ENCODE results near the gene CASP2. TPM values are rescaled to one million over a fixed set of nuclear protein-coding genes. Genes with fewer than 3 reads are reported as not detected.

Gene CASP2
- polyA plus RNA-seq, 1 of the 3 experiments (the other 2 are of a cell fraction), result 19.7 TPM

Small RNAs within 50 kb of the gene (small RNA-seq; reads per million reads assigned to genes)
- gene RN7SL481P (0 to 0.11 (median 0) reads per million in 7 experiments), gene RN7SL535P (0 reads per million in 7 experiments)

Other genes with a start within 250 kb of the CASP2 start
- gene OR6V1, start 236.0 kb upstream of the CASP2 start, polyA plus RNA-seq (2012; rRNA removed), result not detected in 2 replicates
- gene PIP, start 156.3 kb upstream of the CASP2 start, polyA plus RNA-seq (2012; rRNA removed), result not detected in 2 replicates
- not detected in 2 replicates for gene TAS2R39, start 104.9 kb upstream of the CASP2 start, polyA plus RNA-seq (2012; rRNA removed)
- not detected in 2 replicates for gene TAS2R40, start 66.3 kb upstream of the CASP2 start, polyA plus RNA-seq (2012; rRNA removed)
- gene GSTK1, start 24.9 kb upstream of the CASP2 start, polyA plus RNA-seq (2012; rRNA removed), result 299 and 354 TPM in 2 replicates
- gene TMEM139, start 3.4 kb upstream of the CASP2 start, polyA plus RNA-seq (2012; rRNA removed), result 0.05 and 0.19 TPM in 2 replicates
- 0.10 and 0.12 TPM in 2 replicates for gene CLCN1, start 27.8 kb downstream of the CASP2 start, polyA plus RNA-seq (2012; rRNA removed)
- 43.6 and 50.1 TPM in 2 replicates for gene FAM131B, start 74.4 kb downstream of the CASP2 start, polyA plus RNA-seq (2012; rRNA removed)
- 124 and 271 TPM in 2 replicates for gene ZYX, start 93.0 kb downstream of the CASP2 start, polyA plus RNA-seq (2012; rRNA removed)
- gene EPHA1, start 120.5 kb downstream of the CASP2 start, polyA plus RNA-seq (2012; rRNA removed), result 0.26 and 0.49 TPM in 2 replicates
- 0.10 TPM in 1 of 2 replicates, not detected in the other for gene TAS2R60, start 155.1 kb downstream of the CASP2 start, polyA plus RNA-seq (2012; rRNA removed)
- gene TAS2R41, start 189.5 kb downstream of the CASP2 start, polyA plus RNA-seq (2012; rRNA removed), result not detected in 2 replicates

Measured in SK-N-SH (cell line).